DMS53 treated with DMSO at 0.1 percent for 48 hours (cell line): ENCODE data around the gene HIF3A.

Experiments
- DNase-seq: peaks from one replicate; lab custom pipeline; 2025; ENCODE audit not compliant: unreplicated experiment; lab: John Stamatoyannopoulos, UW

HIF3A gene

DNA sequence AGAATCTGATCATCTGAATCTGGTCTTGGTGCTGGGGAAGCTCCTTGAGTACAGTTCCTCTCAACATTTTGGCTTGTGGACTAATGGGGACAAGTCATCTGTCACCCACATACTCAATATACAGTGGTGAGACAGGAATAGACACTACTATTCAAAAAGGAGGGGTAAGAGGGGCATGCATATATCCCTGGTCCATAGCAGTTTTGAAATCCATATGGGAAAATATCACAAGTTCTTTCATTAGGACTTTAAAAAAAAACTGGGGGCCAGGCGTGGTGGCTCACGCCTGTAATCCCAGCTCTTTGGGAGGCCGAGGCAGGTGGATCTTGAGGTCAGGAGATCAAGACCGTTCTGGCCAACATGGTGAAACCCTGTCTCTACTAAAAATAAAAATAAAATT, 29.8 kb downstream of the HIF3A start:
- DNase-seq: no peak

DNA sequence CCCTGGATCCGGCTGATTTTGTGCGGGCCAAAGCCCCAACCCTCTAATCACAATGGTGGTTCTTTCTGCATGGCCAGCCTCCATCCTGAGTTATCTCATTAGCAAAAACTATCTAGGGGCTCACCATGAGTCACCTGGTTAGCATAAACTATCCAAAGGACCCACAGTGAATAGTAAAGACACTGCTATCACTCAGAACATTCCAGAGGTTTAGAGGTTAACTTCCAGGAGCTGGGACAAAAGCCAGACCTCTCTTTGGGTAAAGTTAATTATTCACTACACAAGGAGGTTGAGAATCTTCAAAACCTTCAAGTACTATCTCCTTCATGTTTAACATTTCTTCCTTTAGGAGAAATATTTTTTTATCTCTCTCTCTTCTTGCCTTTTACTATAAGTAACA, 31.2 kb downstream of the HIF3A start:
- no peak for DNase-seq

DNA sequence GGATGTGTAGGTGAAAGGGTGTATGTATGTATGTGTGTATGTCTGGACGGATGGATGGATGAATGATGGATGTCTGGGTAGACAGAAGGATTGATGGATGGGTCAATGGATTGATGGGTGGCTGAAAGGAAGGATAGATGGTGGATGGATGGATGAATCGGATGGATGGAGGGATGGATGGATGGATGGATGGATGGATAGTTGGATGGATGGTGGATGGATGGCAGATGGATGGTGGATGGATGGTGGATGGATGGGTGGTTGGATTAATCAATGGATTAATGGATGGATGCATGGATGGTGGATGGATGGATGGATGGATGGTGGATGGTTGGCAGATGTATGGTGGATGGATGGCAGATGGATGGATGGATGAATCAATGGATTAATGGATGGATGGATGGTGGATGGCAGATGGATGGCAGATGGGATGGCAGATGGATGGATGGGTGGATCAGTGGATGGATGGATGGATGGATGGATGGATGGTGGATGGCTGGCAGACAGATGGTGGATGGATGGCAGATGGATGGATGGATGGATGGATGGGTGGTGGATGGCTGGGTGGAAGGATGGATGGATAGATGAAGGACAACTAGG, 33.6 kb downstream of the HIF3A start:
- no peak for DNase-seq

DNA sequence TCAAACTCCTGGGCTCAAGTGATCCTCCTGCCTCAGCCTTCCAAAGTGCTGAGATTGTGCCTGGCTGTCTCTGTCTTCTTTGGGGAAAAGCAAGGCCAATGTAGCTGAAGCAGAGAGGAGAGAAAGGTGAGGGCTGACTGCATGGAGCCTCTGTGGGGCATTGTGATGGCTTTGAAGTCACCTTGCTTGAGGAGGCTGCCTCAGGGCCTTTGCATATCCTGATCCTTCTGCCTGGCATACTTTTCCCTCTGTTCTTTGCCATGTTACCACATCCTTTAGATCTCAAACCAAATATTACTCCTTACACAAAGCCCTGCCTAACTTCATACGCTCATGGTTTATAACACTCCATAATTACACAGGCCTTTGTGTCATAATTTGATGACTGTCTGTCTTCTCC, 40.6 kb downstream of the HIF3A start:
- no peak for DNase-seq

DNA sequence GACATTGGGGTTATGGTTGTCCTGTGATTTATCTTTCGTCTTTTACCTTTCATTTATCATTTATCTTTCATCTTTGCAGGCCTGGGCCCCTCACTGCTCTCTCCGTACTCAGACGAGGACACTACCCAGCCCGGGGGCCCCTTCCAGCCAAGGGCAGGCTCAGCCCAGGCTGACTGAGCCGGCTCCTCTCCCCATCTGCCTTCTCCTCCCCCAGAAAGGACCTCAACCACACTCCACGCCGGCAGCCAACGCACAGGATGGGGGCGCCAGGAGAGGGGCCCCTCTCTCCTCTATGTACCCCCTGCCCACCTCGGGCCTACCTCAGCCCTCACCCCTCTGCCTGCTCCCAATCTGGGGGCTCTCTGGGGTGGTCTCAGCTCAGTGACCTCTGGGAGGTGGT, 42.6 kb downstream of the HIF3A start:
- DNase-seq: no peak

DNA sequence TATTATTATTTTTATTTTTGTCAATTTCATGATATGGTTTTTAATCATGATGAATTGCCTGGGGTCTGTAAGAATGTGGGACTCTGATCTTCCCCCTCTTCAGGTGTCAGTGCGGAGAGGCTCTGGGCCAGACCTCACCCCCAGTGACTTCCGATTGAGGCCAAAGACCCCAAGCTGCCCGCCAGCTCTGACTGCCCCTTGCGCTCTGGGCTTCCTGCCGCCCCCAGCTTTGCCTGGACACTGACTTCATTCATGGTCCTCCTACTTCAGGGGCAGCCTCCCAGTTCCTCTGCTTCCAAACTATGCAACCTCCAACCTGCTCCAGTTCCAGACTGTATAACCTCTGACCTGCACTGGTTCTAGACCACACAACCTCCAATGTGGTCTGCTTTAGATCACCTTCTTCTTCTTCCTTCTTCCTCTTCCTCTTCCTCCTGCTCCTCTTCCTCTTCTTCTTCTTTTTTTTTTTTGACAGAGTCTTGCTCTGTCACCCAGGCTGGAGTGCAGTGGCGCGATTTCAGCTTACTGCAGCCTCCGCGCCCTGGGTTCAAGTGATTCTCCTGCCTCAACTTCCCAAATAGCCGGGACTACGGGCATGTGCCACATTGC, 43.3 kb downstream of the HIF3A start:
- DNase-seq: no peak

DNA sequence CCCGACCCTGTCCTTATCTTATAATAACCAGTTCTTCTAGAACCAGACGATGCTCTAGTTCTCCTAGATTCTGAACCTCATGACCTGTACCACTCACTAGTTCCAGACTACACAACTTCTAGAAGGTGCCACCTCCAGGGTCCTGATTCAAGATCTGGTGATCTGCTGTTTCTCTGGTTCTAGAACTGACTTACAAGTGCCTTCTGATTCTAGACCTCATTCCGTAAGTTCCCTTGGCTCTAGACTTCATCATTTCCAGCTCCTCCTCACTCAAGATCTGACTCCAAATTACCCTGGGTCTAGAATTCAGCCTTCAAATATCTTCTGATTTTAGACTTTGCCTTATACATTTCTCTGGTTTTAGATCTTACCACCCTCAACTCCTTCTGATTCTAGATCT, 45.1 kb downstream of the HIF3A start:
- DNase-seq: no peak

DNA sequence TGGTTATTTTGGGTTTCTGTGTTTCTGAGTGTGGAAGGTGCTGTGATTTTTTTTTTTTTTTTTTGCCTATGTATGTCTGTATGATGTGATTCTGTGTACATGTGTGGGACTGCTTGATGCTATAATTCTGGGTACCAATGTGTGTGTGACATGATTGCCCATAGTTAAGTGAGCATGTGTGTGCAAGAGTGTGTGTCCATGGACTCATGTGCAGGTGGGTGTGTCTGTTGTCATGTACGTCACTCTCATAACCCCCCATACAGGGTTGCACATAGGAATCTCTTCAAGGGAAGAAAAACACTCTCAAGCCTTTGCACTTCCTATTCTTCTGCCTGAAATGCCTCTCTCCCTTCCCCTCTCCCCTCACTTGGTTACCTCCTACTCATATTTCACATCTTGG, 47.5 kb downstream of the HIF3A start:
- no peak for DNase-seq

DNA sequence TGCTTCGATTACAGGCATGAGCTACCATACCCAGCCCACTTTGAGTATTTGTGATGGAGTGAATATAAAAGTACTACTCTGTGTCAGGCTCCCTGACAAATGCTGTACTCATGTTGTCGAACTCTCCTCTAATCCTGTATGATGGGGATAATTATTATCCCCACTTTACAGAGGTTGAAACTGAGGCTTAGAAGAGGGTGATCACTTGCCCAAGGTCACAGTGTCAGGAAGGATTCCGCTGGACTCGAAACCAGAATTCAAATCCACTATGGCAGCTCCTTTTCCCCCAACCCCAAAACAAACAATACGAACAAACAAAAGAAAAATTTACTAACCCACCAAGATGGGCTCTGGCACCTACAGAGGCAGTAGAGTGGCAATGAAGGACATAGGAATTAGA, 48.3 kb downstream of the HIF3A start:
- DNase-seq: no peak

DNA sequence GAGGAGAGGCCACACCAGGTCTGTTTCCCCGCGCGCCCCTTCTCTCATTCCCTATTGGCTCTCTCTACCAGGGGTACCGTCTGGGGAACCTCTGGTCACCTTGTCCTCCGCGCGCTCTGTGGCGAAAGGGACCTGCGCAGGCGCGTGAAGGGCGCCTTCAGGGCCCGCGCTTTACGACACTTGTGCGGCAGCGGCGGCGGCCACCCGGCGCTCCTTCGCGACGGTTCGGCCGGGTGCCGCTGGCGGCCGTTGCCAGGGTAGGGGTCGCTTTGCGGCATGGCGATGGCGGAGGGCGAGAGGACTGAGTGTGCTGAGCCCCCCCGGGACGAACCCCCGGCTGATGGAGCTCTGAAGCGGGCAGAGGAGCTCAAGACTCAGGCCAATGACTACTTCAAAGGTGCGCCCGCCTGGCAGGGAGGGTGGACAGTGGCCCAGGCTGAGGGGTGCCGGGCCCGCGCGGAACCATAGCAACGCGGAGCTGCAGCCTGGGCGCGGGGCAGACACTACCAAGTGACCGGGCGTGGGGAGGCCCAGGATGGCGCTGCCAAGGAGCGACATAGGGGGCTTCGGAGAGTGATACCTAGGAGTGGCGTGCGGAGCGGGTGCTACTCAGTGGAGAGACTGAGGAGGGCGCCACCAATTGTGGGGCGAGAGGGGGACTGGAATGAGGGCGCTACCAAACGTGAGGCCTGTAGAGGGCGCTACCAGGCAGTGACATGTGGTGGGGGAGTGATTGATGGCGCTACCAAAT, 50.2 kb downstream of the HIF3A start, which contains the start of gene PPP5C:
TSS of gene PPP5C (plus strand) at position 267 of the 751 bp plus-strand sequence. CDS start at position 277, 10 bp downstream.
- peak; percentile 90 for DNase-seq

DNA sequence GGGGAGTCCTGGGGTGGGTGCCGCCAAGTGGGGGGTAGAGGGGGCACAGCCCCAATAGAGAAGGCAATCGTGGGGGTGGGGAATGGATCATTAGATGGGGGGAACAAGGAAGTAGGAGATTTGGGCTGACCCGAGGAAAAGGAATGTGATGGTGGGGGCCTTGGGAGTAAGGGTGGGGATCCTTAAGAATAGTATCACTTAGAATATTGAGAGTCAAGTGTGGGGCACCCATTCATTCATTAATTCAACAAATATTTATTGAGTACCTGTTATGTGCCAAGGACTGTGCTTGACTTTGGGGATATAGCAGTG, 50.7 kb downstream of the HIF3A start:
- no peak for DNase-seq

DNA sequence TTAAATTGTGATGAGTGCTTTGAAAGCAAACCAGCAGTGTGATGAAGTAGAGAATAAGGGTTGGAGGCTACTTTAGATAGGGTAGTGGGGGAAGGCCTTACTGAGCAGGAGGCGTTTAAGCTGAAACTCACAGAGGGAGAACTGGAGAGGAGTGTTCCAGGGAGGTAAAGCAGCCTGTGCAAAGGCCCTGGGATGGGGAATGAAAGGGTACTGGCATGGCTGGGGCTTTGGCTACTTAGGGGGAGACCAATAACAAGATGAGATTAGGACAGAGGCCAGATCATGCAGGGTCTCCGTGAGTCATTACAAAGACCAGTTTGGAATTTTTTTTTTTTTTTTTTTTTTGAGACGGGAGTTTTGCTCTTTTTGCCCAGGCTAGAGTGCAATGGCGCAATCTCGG, 51.1 kb downstream of the HIF3A start:
- DNase-seq: no peak

DNA sequence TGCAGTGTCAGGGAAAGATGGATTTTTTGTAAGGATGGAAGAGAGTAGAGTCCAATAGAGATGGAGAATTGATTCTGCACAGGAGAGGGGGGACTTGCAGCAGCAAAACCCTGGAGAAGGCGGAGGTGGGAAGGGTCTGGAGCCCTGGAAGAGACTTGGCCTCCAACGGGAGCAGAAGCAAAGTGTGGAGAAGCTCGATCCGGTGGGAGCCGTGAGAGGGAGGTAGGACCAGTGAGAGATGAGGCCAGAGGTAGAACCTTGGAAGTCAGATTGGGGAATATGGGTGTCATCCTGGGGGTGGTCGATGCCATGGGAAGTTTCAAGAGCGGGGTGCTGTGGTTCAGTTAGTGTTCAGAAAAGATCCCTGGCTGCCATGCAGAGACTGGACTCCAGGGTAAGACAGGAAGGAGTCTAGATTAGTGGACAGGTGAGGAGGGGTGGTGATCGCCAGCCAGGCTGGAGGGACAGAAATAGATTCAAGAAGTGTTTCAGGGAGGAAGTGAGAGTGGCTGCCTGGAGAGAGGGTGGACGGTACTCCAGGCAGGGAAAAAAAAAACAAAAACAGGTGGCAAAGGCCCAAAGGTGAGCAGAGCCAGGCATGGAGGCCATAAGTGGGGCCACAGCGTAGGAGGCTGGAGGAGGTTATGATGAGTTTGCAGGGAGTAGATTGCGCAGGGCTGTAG, 52.6 kb downstream of the HIF3A start:
- no peak for DNase-seq

DNA sequence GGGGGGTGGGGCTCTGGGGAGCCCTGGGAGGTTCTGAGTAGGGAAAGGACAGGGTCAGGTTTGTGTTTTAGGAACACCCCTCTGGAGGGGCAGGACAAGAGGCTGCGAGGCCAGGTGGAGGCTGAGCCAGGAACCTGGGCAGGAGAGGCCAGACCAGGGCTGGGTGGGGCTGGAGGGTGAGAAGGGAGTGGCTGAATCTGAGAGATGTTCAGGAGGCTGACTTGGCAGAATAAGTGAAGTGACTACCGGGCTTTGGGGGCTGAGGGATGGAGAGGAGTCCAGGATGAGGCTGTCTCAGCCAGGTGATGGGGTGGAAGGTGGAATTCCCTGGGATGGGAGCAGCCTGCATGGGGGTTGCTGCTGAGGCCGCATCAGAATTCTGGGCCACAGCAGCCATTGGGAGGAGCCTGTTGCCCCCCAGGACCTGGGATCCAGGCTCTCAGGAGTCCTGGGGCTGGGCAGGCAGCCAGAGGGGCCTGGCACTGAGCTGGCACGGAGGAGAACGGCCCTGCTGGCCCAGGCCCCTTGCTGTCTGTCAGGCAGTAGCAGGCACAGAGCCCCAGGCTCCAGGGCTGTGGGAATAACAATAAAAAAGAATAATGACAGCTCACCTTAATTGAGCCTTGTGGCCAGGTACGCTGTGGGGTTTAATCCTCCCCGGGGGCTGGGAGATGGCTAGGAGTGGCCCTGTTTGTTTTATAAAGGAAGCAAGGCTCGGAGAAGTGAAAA, 53.4 kb downstream of the HIF3A start:
- no peak for DNase-seq

DNA sequence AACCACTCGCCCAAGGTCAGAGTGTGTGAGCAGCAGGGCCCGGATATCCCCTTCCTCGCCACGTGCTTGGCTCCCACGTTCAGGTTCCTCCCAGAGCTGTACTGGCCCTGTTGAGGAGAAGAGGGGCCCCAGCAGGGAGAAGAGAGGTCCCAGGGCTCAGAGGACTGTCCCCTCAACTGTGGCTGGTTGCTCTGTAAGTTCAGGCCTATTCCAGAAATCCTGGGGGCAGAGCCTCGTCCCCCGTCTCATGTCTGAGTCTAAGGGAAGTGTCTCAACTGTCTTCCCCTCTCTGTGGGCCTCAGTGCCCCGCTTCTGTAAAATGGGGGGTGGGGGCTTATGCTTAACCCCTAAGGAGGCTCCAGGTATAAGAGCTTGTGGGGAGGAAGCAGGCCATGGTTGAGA, 53.9 kb downstream of the HIF3A start:
- no peak for DNase-seq

DNA sequence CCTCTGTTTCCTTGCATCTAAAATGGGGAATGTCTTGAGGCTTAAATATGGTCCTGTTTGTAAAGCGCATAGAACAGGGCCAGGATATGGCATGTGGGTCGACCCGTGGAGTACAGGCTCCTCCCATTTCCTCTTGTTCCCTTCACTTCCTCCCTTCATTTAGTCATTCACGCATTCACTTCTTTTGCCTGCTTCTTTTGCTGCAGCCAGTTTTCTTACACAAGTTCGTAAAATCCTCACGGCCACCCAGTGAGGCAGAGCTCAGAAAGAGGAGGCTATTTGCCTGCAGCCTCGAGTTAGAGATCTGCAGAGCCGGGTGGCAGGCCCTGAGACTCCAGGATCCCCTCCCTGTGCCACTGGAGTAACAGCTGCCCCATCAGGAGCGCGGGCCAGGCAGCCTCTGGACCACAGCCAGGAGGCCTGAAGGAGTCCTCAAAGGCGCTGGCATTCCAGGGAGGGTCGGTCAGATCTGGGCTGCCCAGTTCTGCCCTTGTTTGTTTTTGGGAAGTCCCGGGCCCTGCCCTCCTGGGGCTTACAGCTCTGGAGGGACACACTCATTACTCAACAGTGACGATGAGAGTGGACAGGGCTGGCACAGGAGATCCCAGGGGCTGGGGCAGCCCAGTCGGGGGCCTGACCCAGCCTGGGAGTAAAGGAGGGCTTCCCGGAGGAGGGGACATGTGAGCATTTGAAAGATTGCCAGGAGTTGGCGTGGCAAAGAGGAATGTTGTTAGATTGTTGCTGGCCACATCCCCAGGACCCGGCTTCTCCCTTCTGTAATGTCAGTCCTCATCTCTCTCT, 54.6 kb downstream of the HIF3A start:
- DNase-seq: no peak

DNA sequence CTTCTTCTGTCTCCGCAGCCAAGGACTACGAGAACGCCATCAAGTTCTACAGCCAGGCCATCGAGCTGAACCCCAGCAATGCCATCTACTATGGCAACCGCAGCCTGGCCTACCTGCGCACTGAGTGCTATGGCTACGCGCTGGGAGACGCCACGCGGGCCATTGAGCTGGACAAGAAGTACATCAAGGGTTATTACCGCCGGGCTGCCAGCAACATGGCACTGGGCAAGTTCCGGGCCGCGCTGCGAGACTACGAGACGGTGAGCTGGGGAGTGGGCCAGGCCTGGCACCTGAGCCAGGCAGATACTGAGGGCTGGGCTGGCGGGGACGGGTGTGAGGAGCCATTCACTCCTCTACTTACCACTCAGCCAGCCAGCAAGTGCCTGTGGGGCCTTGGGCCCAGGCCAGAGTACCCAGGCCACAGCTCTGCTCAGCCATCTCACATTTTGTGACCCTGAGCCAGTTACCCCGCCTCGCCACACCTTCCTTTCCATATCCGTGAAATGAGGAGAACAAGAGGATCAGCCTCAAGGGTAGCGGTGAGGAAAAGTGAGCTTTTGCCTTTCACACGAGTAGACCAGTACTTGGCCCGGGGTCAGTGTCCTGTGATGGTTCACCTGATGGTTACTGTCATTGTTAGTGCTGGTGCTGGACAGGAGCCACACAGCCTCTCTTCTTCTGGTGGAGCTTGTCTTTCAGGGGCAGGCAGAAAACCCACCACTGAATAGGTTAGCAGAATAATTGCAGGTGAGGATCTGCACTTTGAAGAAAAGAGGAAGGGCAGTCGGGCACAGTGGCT, 57.1 kb downstream of the HIF3A start:
- DNase-seq: no peak

DNA sequence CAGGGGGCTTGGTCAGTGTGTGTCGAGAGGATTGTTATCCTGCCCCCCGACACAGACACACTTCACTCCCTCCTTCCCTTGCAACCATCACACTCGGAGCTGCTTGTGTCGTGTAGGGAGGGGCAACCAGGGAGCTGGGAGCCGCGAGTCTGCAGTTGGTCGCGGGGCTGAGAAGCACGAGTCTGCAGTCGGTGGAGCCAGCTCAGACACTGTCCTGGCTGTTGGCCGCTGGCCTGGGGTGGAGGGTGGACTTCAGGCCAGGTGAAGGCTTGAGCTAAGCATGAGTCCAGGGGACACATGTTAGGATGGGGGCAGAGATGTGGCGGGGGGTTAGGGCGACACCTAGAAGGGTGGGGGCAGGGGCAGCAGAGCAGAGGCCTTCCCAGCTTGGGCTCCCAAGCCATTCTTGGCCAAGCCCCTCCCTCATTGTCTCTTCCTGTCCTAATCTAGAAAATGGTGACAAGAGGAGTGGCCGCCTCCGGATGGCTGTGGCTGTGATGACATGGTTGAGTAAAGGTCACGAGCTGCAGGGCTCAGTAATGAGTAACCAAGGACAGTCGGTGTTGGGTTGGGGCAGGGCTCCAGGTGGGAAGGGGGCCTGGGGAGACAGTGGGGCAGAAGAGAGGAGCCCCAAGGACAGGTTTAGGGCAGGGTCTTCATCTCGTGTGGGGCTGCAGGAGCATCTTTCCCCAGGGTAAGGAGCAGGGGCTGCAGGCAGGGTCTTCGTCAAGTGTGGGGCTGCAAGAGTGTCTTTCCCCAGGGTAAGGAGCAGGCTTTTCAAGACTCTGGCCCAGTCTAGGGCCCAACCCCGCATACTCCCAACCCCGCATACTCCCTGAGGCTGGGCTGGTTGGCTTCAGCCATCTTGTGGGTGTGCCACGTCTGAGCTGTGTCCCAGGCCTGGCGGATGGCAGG, 58.6 kb downstream of the HIF3A start:
- DNase-seq: no peak
